ENCODE data around the gene CDH15. TPM values are rescaled to one million over a fixed set of nuclear protein-coding genes. Genes with fewer than 3 reads are reported as not detected.

CDH15 gene
- total RNA-seq, 1 experiment from 2014 or later = 3.8 TPM

- no peak for DNase-seq (ENCODE audit: low read depth, low spot score)
- RAD21 ChIA-PET (ENCODE audit: low non-redundant PET in 1 of 2, low total read pairs in 2 of 2, uncharacterized antibody in 2 of 2, unreplicated experiment in 2 of 2) = interaction anchor here in 1 of 2 experiments (0.5 kb wide), 1 partner anchor 19 kb away, joined by 4 read pairs; no protein-coding TSS in a partner anchor
- POLR2A ChIA-PET = interaction anchor here (0.6 to 1.1 kb wide), 2 partner anchors 19 to 755 kb away, joined by 3 read pairs; no protein-coding TSS in a partner anchor
- H3K4me1 ChIP-seq (ENCODE audit: control insufficient read depth in 1 of 2, insufficient read depth in 2 of 2, low read length in 2 of 2) = peaks cover 19 to 25% of the 10 kb centered on the region in 2 experiments
- no peaks in the 10 kb centered on the region for H3K27me3 ChIP-seq (ENCODE audit: insufficient read depth, low read length)
- H3K27ac ChIP-seq (ENCODE audit: low read depth, low read length) = no peak overlapping the region; the same call in 1 of the 2 replicates
- H3K4me2 ChIP-seq (ENCODE audit: low read length) = no peak overlapping the region
- no peaks in the 10 kb centered on the region for H3K79me2 ChIP-seq (ENCODE audit: insufficient read depth, low read length)
- H3K4me3 ChIP-seq (replicated peaks in 1 of 2; ENCODE audit: low read depth in 1 of 2, low read length in 2 of 2) = no peak overlapping the region
- no peaks in the 10 kb centered on the region for H3K36me3 ChIP-seq (ENCODE audit: control insufficient read depth in 1 of 2, insufficient read depth in 2 of 2, low read length in 2 of 2)
- H4K20me1 ChIP-seq (ENCODE audit: insufficient read depth) = no peaks in the 10 kb centered on the region
- CTCF ChIA-PET = no interaction called here
- intact Hi-C loops (cut with micrococcal nuclease) = no loop called here
- no peaks in the 10 kb centered on the region for H3K9me2 ChIP-seq (ENCODE audit: insufficient read depth)
- no TSS peak for BruUV-seq (replicated peaks)
- TF ChIP-seq EZH2phosphoT487 (IDR thresholded peaks at IDR 0.05; ENCODE audit: borderline replicate concordance) (no peak), POLR2A (IDR thresholded peaks at IDR 0.05; ENCODE audit: borderline replicate concordance, extremely low read depth, insufficient read depth, insufficient read length) (no peak), MAX (IDR thresholded peaks at IDR 0.05) (no peak), EGR1 (IDR thresholded peaks at IDR 0.05; ENCODE audit: low read depth) (no peak), POLR2AphosphoS5 (IDR thresholded peaks at IDR 0.05; ENCODE audit: low read depth, low read length) (no peak), SIN3A (IDR thresholded peaks at IDR 0.05; ENCODE audit: low read depth) (no peak), SRF (IDR thresholded peaks at IDR 0.05; ENCODE audit: low read depth) (no peak), ZNF274 (IDR thresholded peaks at IDR 0.05; ENCODE audit: low read depth, low read length) (no peak), SP1 (IDR thresholded peaks at IDR 0.05; ENCODE audit: low read depth) (no peak), JUND (IDR thresholded peaks at IDR 0.05) (no peak), ELF1 (IDR thresholded peaks at IDR 0.05; ENCODE audit: borderline replicate concordance, low read depth) (no peak), CTCF (IDR thresholded peaks at IDR 0.05 in 2 of 3, conservative IDR thresholded peaks at IDR 0.05 in 1 of 3; ENCODE audit: borderline replicate concordance in 1 of 3, insufficient read depth in 1 of 3, low read depth in 2 of 3, low read length in 2 of 3) (no peak), ATF3 (IDR thresholded peaks at IDR 0.05) (no peak), FOSL1 (IDR thresholded peaks at IDR 0.05; ENCODE audit: low read depth) (no peak), TCF7L2 (IDR thresholded peaks at IDR 0.05; ENCODE audit: borderline replicate concordance, extremely low read depth, insufficient read depth, insufficient read length) (no peak), CBX3 (IDR thresholded peaks at IDR 0.05; ENCODE audit: low read depth) (no peak), RAD21 (IDR thresholded peaks at IDR 0.05; ENCODE audit: low read depth) (no peak), ZBTB33 (IDR thresholded peaks at IDR 0.05; ENCODE audit: extremely low read depth, insufficient replicate concordance, low read length) (no peak), REST (IDR thresholded peaks at IDR 0.05; ENCODE audit: low read depth) (no peak)
- no peak overlapping the region for H2AFZ ChIP-seq (ENCODE audit: low read depth, low read length, poor library complexity, severe bottlenecking)
- H3K9ac ChIP-seq (ENCODE audit: low read length) = no peak overlapping the region
- ATAC-seq = no peak
- H3K9me3 ChIP-seq (ENCODE audit: control insufficient read depth in 1 of 2, insufficient read depth in 1 of 2, low read depth in 1 of 2, low read length in 2 of 2) = no peaks in the 10 kb centered on the region
Observed at GRCh38 chr16:89173174-89173921, 1.8 kb downstream of the CDH15 start.

Data from HCT116 (cell line).